ENCODE results near the gene TBC1D1. TPM values are rescaled to one million over a fixed set of nuclear protein-coding genes. Genes with fewer than 3 reads are reported as not detected.
A peak's percentile ranks its signal among the peaks of the same experiment; 100 is the strongest.

The TBC1D1 gene
- total RNA-seq, 1 experiment from 2014 or later, result 130 TPM

- no peak for DNase-seq (ENCODE audit: low read depth)
These were observed 156.0 kb downstream of the TBC1D1 start for GRCh38 chr4:38046727-38047489.

- no peak for DNase-seq (ENCODE audit: low read depth)
These were observed 158.8 kb downstream of the TBC1D1 start for GRCh38 chr4:38049545-38050170.

GRCh38 chr4:38050560-38051350 is 159.9 kb downstream of the TBC1D1 start:
- DNase-seq (ENCODE audit: low read depth), result no peak

GRCh38 chr4:38055566-38055965 is 164.7 kb downstream of the TBC1D1 start:
- no peak for DNase-seq (ENCODE audit: low read depth)

GRCh38 chr4:38056011-38056685 is 165.3 kb downstream of the TBC1D1 start:
- DNase-seq (ENCODE audit: low read depth), result no peak

- DNase-seq (ENCODE audit: low read depth), result no peak
These were observed 167.3 kb downstream of the TBC1D1 start for GRCh38 chr4:38058151-38058550.

- DNase-seq (ENCODE audit: low read depth), result peak; percentile 66
These were observed 170.0 kb downstream of the TBC1D1 start for GRCh38 chr4:38060829-38061431.

- peak; percentile 72 for DNase-seq (ENCODE audit: low read depth)
These were observed 171.3 kb downstream of the TBC1D1 start for GRCh38 chr4:38062088-38062775.

GRCh38 chr4:38062776-38063097 is 171.9 kb downstream of the TBC1D1 start:
- no peak for DNase-seq (ENCODE audit: low read depth)

- DNase-seq (ENCODE audit: low read depth), result no peak
These were observed 174.3 kb downstream of the TBC1D1 start for GRCh38 chr4:38065176-38065575.

GRCh38 chr4:38065900-38066299 is 175.0 kb downstream of the TBC1D1 start:
- DNase-seq (ENCODE audit: low read depth), result no peak

- no peak for DNase-seq (ENCODE audit: low read depth)
These were observed 176.6 kb downstream of the TBC1D1 start for GRCh38 chr4:38067499-38067898.

- no peak for DNase-seq (ENCODE audit: low read depth)
These were observed 177.2 kb downstream of the TBC1D1 start for GRCh38 chr4:38068107-38068506.

GRCh38 chr4:38069271-38069760 is 178.4 kb downstream of the TBC1D1 start:
- DNase-seq (ENCODE audit: low read depth), result peak; percentile 91

- peak; percentile 41 for DNase-seq (ENCODE audit: low read depth)
These were observed 181.0 kb downstream of the TBC1D1 start for GRCh38 chr4:38071801-38072431.

- no peak for DNase-seq (ENCODE audit: low read depth)
These were observed 181.7 kb downstream of the TBC1D1 start for GRCh38 chr4:38072578-38072977.

- no peak for DNase-seq (ENCODE audit: low read depth)
These were observed 182.8 kb downstream of the TBC1D1 start for GRCh38 chr4:38073596-38074234.

GRCh38 chr4:38075370-38076152 is 184.7 kb downstream of the TBC1D1 start:
- peak; percentile 67 for DNase-seq (ENCODE audit: low read depth)

GRCh38 chr4:38076153-38076669 is 185.3 kb downstream of the TBC1D1 start:
- no peak for DNase-seq (ENCODE audit: low read depth)

All from M059J (cell line).